Caco-2 (cell line): ENCODE measurements around the gene STAC3. TPM values are rescaled to one million over a fixed set of nuclear protein-coding genes. Genes with fewer than 3 reads are reported as not detected.
A peak's percentile ranks its signal among the peaks of the same experiment; 100 is the strongest.

Source experiments
- BruUV-seq: library from RNA; stranded (reverse); fragments of 400-500 nt; replicated peaks from 2 replicates; lab custom pipeline; 2021; lab: Mats Ljungman, UMichigan
- CTCF ChIA-PET: fragments of 300-600 bp; sonication (Branson Sonifier 250); formaldehyde crosslinking; loops from one replicate; lab custom pipeline; 2022; ENCODE audit warnings: antibody characterized with exemption; lab: Charles Lee
- POLR2A ChIA-PET: fragments of 300-600 bp; sonication (Branson Sonifier 250); formaldehyde crosslinking; loops from one replicate; lab custom pipeline; 2022; ENCODE audit warnings: antibody characterized with exemption; lab: Charles Lee
- DNase-seq, 2 experiments: peaks; one replicate each; pipeline versions ENCODE4 v3.0.0 to v3.0.0-alpha.2; 2020 to 2022
- H3K27me3 ChIP-seq: replicated peaks from 2 replicates; pipeline ENCODE4 v1.6.0; 2011; ENCODE audit warnings: low read length; ENCODE audit not compliant: control insufficient read depth, insufficient read depth
- H3K36me3 ChIP-seq: 2 replicates; pipeline ENCODE4 v1.5.1; 2011; ENCODE audit warnings: low read length; ENCODE audit not compliant: control insufficient read depth, insufficient read depth
- H3K4me1 ChIP-seq: fragments of 250-450 bp; sonication (Bioruptor Pico); 2 replicates; pipeline ENCODE4 v1.5.1; 2020; ENCODE audit warnings: mild to moderate bottlenecking
- H3K4me3 ChIP-seq: 2 replicates; pipeline ENCODE4 v1.5.1; 2011; ENCODE audit warnings: low read depth, mild to moderate bottlenecking, control low read depth, low read length
- H3K9me3 ChIP-seq: fragments of 250-450 bp; sonication (Bioruptor Pico); 2 replicates; pipeline ENCODE4 v1.5.1; 2020; ENCODE audit warnings: mild to moderate bottlenecking, moderate library complexity
- H3K27ac Mint-ChIP-seq: one replicate; pipeline ENCODE4 v1.8.0; 2022; ENCODE audit warnings: mixed read lengths; ENCODE audit not compliant: unreplicated experiment
- H3K27me3 Mint-ChIP-seq: one replicate; pipeline ENCODE4 v1.8.0; 2022; ENCODE audit warnings: mixed read lengths; ENCODE audit not compliant: insufficient read depth, unreplicated experiment
- H3K36me3 Mint-ChIP-seq: one replicate; pipeline ENCODE4 v1.8.0; 2022; ENCODE audit warnings: mild to moderate bottlenecking, mixed read lengths; ENCODE audit not compliant: insufficient read depth, unreplicated experiment
- H3K4me1 Mint-ChIP-seq: one replicate; pipeline ENCODE4 v1.8.0; 2022; ENCODE audit warnings: low read depth, mixed read lengths; ENCODE audit not compliant: unreplicated experiment
- H3K4me3 Mint-ChIP-seq: one replicate; pipeline ENCODE4 v1.8.0; 2022; ENCODE audit warnings: mild to moderate bottlenecking, moderate library complexity, mixed read lengths; ENCODE audit not compliant: unreplicated experiment
- H3K9me3 Mint-ChIP-seq: one replicate; pipeline ENCODE4 v1.8.0; 2022; ENCODE audit warnings: mixed read lengths; ENCODE audit not compliant: unreplicated experiment
- intact Hi-C: fragments of 100-400 bp; cut with micrococcal nuclease; formaldehyde crosslinking; loops from one replicate; pipeline ENCODE4 v1.10.0; 2022; ENCODE audit not compliant: unreplicated experiment
- total RNA-seq: library from RNA; stranded (reverse); gene quantifications from 2 replicates; pipeline ENCODE4 v1.2.3, GENCODE V29; 2022
- TF ChIP-seq, protein P1 (sequence below), 2 experiments: fragments of 200-600 bp in 1 of 2; IDR thresholded peaks; 1 replicate in 1 of 2; 2 replicates in 1 of 2; pipeline versions ENCODE4 v1.5.1 to v1.8.0; 2011 to 2022; ENCODE audit warnings: antibody characterized with exemption in 1 of 2, control low read depth in 1 of 2, inconsistent platforms in 1 of 2, low read depth in 1 of 2, low read length in 1 of 2, mild to moderate bottlenecking in 1 of 2, moderate library complexity in 1 of 2; ENCODE audit not compliant: insufficient read depth in 1 of 2, severe bottlenecking in 1 of 2, unreplicated experiment in 1 of 2

STAC3 gene
- total RNA-seq, 1 experiment from 2014 or later, result 0.70 TPM

DNA sequence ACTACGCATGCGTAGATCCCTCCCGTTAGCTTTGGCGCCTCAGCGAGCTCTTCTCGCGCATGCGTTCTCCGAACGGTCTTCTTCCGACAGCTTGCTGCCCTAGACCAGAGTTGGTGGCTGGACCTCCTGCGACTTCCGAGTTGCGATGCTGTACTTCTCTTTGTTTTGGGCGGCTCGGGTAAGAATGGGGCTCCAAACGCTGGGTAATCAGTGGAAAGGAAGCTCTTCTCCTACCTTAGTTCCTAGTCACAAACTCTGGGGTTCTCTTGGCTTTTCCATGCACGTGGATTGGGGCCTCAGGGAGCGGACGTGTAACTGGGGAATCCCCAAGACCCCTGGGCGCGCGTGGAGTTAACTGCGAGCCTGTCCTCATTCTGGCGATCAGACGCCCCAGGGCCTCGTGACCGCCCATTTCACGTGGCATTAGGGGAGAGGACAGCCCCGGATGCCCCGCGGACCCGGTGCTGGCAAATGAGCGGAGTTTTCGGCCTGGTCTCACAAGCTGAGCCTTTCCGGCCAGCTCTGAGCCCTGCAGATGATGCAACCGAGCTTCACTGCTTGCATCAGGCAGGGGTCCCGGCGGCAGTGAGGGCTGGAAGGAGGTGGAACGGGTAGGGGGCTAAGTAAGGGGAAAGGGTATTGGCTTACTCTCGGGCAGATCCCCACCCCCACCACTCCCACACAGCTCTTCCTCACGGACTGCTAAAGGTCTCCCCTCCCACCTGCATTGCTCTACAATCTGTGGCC, 21.2 kb downstream of the STAC3 start, which contains the start of gene SHMT2:
TSS of gene SHMT2 (plus strand) at position 78 of the 747 bp plus-strand sequence. CDS start at position 146, 68 bp downstream.
- H3K4me3 ChIP-seq, result peak within 1 kb of the TSS; percentile 62
- Mint-ChIP-seq H3K4me3 (peak within 1 kb of the TSS; percentile 100), H3K36me3 (peaks cover 56% of the 10 kb centered on the region), H3K4me1 (peaks cover 14% of the 10 kb centered on the region), H3K9me3 (no peaks in the 10 kb centered on the region), H3K27ac (peak within 1 kb of the TSS; percentile 100), H3K27me3 (no peaks in the 10 kb centered on the region)
- intact Hi-C loops, result loop anchor here (1.0 kb wide), 2 partner anchors 8 to 16 kb away; no protein-coding TSS in a partner anchor
- peaks cover 8% of the 10 kb centered on the region for H3K36me3 ChIP-seq
- peaks cover 4% of the 10 kb centered on the region; the same call in 1 of the 2 replicates for H3K4me1 ChIP-seq
- TF ChIP-seq, protein P1, sequence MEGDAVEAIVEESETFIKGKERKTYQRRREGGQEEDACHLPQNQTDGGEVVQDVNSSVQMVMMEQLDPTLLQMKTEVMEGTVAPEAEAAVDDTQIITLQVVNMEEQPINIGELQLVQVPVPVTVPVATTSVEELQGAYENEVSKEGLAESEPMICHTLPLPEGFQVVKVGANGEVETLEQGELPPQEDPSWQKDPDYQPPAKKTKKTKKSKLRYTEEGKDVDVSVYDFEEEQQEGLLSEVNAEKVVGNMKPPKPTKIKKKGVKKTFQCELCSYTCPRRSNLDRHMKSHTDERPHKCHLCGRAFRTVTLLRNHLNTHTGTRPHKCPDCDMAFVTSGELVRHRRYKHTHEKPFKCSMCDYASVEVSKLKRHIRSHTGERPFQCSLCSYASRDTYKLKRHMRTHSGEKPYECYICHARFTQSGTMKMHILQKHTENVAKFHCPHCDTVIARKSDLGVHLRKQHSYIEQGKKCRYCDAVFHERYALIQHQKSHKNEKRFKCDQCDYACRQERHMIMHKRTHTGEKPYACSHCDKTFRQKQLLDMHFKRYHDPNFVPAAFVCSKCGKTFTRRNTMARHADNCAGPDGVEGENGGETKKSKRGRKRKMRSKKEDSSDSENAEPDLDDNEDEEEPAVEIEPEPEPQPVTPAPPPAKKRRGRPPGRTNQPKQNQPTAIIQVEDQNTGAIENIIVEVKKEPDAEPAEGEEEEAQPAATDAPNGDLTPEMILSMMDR (IDR thresholded peaks at IDR 0.05; ENCODE audit: insufficient read depth in 1 of 2, low read depth in 1 of 2, low read length in 1 of 2, severe bottlenecking in 1 of 2, unreplicated experiment in 1 of 2), result no peak
- BruUV-seq, result no TSS peak
- no peaks in the 10 kb centered on the region for H3K9me3 ChIP-seq
- DNase-seq, result peak; percentile 94 to 96
- ChIA-PET POLR2A (interaction anchor here (0.6 to 2.2 kb wide), 18 partner anchors 9 to 1321 kb away, joined by 3 to 36 read pairs (median 4); partner anchors contain the start of genes LRP1, NAB2, NACA and NEMP1), CTCF (interaction anchor here (0.6 to 2.6 kb wide), 11 partner anchors 10 to 478 kb away, joined by 3 to 70 read pairs (median 5); partner anchors contain the start of genes NEMP1 and NXPH4)
- no peaks in the 10 kb centered on the region for H3K27me3 ChIP-seq

DNA sequence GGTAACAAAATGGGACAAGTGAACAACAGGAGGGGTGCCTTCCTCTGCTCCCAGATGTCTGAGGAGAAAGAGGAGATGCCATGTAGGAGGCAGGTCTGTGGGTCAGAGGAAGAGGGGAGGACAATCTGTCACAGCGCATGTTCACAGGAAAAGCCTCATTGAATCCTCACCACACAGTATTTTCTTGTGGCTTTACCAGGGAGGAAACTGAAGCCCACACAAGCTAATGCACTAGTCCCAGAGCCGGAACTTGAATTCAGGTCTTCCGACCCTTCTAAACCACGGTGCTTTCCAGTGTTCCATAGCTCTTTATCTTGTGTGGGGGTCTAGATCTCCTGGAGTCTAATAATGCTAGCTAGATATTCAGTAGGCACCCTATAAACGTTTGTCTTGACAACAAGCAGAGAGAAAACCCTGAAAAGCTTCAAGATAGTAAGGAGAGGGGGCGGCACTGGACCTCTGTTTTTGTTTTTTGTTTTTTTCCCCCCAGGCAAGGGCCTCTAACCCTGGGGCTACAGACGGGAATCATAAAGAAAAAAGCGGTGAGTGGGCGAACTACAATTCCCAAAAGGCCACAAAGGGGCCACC, 21.8 kb downstream of the STAC3 start:
- no peaks in the 10 kb centered on the region for H3K27me3 Mint-ChIP-seq
- peaks cover 14% of the 10 kb centered on the region for H3K4me1 Mint-ChIP-seq
- H3K36me3 Mint-ChIP-seq, result peaks cover 51% of the 10 kb centered on the region

More for the DNA sequence above, 21.8 kb downstream of the STAC3 start:
- Mint-ChIP-seq H3K4me3 (peak overlapping the region; percentile 100), H3K9me3 (no peaks in the 10 kb centered on the region), H3K27ac (peak overlapping the region; percentile 100)
- CTCF ChIA-PET, result interaction anchor here (0.6 to 2.6 kb wide), 10 partner anchors 10 to 478 kb away, joined by 3 to 70 read pairs (median 5); partner anchors contain the start of genes NEMP1 and NXPH4
- no peak for DNase-seq
- POLR2A ChIA-PET, result interaction anchor here (0.6 to 2.2 kb wide), 16 partner anchors 10 to 504 kb away, joined by 3 to 36 read pairs (median 4); partner anchors contain the start of genes LRP1, NAB2, NACA and NEMP1
- H3K36me3 ChIP-seq, result peaks cover 8% of the 10 kb centered on the region
- intact Hi-C loops, result loop anchor here (1.0 kb wide), 1 partner anchor 9 kb away; no protein-coding TSS in a partner anchor
- H3K27me3 ChIP-seq, result no peaks in the 10 kb centered on the region
- peaks cover 4% of the 10 kb centered on the region; the same call in 1 of the 2 replicates for H3K4me1 ChIP-seq
- TF ChIP-seq, protein P1 (IDR thresholded peaks at IDR 0.05; ENCODE audit: insufficient read depth in 1 of 2, low read depth in 1 of 2, low read length in 1 of 2, severe bottlenecking in 1 of 2, unreplicated experiment in 1 of 2), result peak in 1 of 2 experiments; percentile 27
- H3K9me3 ChIP-seq, result no peaks in the 10 kb centered on the region
- BruUV-seq, result TSS peak; percentile 89
- H3K4me3 ChIP-seq, result no peak overlapping the region
